IMR-90 (cell line): Measurements from ENCODE around the gene ITPR3. TPM values are rescaled to one million over a fixed set of nuclear protein-coding genes. Genes with fewer than 3 reads are reported as not detected.

Experiments used
- ATAC-seq: fragments of 200-7000 bp; cut with Tn5 transposase; 2 replicates; pipeline ENCODE4 v1.9.1; 2020; ENCODE audit warnings: low read depth, mild to moderate bottlenecking, moderate library complexity
- BruUV-seq: library from RNA; stranded (reverse); fragments of 400-500 nt; replicated peaks from 2 replicates; lab custom pipeline; 2021; lab: Mats Ljungman, UMichigan
- CTCF ChIA-PET: fragments of 300-600 bp; formaldehyde crosslinking; extraction: SDS; loops from one replicate; lab custom pipeline; 2021; ENCODE audit warnings: antibody characterized with exemption; lab: Yijun Ruan, JAX
- POLR2A ChIA-PET: fragments of 300-600 bp; sonication (Branson Sonifier 250); formaldehyde crosslinking; loops from one replicate; lab custom pipeline; 2022; ENCODE audit warnings: antibody characterized with exemption; ENCODE audit not compliant: unreplicated experiment; lab: Charles Lee
- DNase-seq: peaks from one replicate; pipeline ENCODE4 v3.0.0; 2013
- H2AFZ ChIP-seq: replicated peaks from 2 replicates; pipeline ENCODE3; 2013; ENCODE audit warnings: low read length, mild to moderate bottlenecking; ENCODE audit not compliant: poor library complexity
- H2AK5ac ChIP-seq: 2 replicates; pipeline ENCODE4 v1.6.1; 2013; ENCODE audit warnings: low read depth, low read length, inconsistent platforms
- H2AK9ac ChIP-seq: replicated peaks from 2 replicates; pipeline ENCODE3; 2013; ENCODE audit warnings: mild to moderate bottlenecking, low read depth, low read length, moderate library complexity; ENCODE audit not compliant: poor library complexity
- H2BK120ac ChIP-seq: 2 replicates; pipeline ENCODE4 v1.6.1; 2013; ENCODE audit warnings: low read depth, low read length, inconsistent platforms
- H2BK15ac ChIP-seq: 3 replicates; pipeline ENCODE4 v1.6.1; 2013; ENCODE audit warnings: low read depth, low read length, inconsistent platforms
- H2BK20ac ChIP-seq: 2 replicates; pipeline ENCODE4 v1.6.1; 2013; ENCODE audit warnings: low read depth, mild to moderate bottlenecking, inconsistent platforms, low read length, moderate library complexity
- H2BK5ac ChIP-seq: 2 replicates; pipeline ENCODE4 v1.6.1; 2013; ENCODE audit warnings: mild to moderate bottlenecking, low read depth, low read length, inconsistent platforms; ENCODE audit not compliant: poor library complexity, severe bottlenecking
- H3K14ac ChIP-seq: replicated peaks from 2 replicates; pipeline ENCODE4 v1.6.1; 2013; ENCODE audit warnings: low read depth, low read length, inconsistent platforms
- H3K18ac ChIP-seq: 2 replicates; pipeline ENCODE4 v1.6.1; 2013; ENCODE audit warnings: low read depth, low read length, control low read depth
- H3K23ac ChIP-seq: 2 replicates; pipeline ENCODE4 v1.6.1; 2013; ENCODE audit warnings: low read depth, low read length, inconsistent platforms
- H3K27ac ChIP-seq: 2 replicates; pipeline ENCODE4 v1.5.1; 2013; ENCODE audit warnings: mild to moderate bottlenecking, control low read depth, low read length; ENCODE audit not compliant: insufficient read depth
- H3K27me3 ChIP-seq: 2 replicates; pipeline ENCODE4 v1.6.1; 2013; ENCODE audit warnings: low read length; ENCODE audit not compliant: control insufficient read depth, insufficient read depth
- H3K36me3 ChIP-seq: 2 replicates; pipeline ENCODE4 v1.6.1; 2013; ENCODE audit warnings: low read length, mixed read lengths; ENCODE audit not compliant: control insufficient read depth, insufficient read depth
- H3K4ac ChIP-seq: 2 replicates; pipeline ENCODE4 v1.6.1; 2013; ENCODE audit warnings: low read depth, low read length, inconsistent platforms
- H3K4me1 ChIP-seq: 2 replicates; pipeline ENCODE4 v1.6.1; 2013; ENCODE audit warnings: low read length, mixed read lengths; ENCODE audit not compliant: control insufficient read depth, insufficient read depth
- H3K4me2 ChIP-seq: 2 replicates; pipeline ENCODE4 v1.6.1; 2013; ENCODE audit warnings: low read depth, mild to moderate bottlenecking, control low read depth, low read length, moderate library complexity
- H3K4me3 ChIP-seq: 2 replicates; pipeline ENCODE4 v1.5.1; 2013; ENCODE audit warnings: low read depth, mild to moderate bottlenecking, control low read depth, low read length, moderate library complexity; ENCODE audit not compliant: insufficient read depth
- H3K56ac ChIP-seq: 2 replicates; pipeline ENCODE4 v1.6.1; 2013; ENCODE audit warnings: low read length, inconsistent platforms; ENCODE audit not compliant: insufficient read depth; ENCODE audit errors: extremely low read depth
- H3K79me1 ChIP-seq, 2 experiments: 2 replicates each; pipeline ENCODE4 v1.6.1; 2013; ENCODE audit warnings: low read length in 2 of 2, inconsistent platforms in 1 of 2, low read depth in 1 of 2
- H3K9ac ChIP-seq: 2 replicates; pipeline ENCODE4 v1.6.1; 2013; ENCODE audit warnings: low read depth, low read length, control low read depth
- H3K9me1 ChIP-seq: 2 replicates; pipeline ENCODE4 v1.6.1; 2013; ENCODE audit warnings: low read length, inconsistent platforms; ENCODE audit not compliant: insufficient read depth
- H3K9me3 ChIP-seq: 2 replicates; pipeline ENCODE4 v1.6.1; 2013; ENCODE audit warnings: low read length; ENCODE audit not compliant: control insufficient read depth, insufficient read depth
- H4K20me1 ChIP-seq: 2 replicates; pipeline ENCODE4 v1.6.1; 2013; ENCODE audit warnings: low read length, inconsistent platforms; ENCODE audit not compliant: insufficient read depth
- H4K5ac ChIP-seq: 2 replicates; pipeline ENCODE4 v1.6.1; 2013; ENCODE audit warnings: mild to moderate bottlenecking, low read depth, low read length, control low read depth
- H4K8ac ChIP-seq, 2 experiments: 2 replicates each; pipeline ENCODE4 v1.6.1; 2013; ENCODE audit warnings: low read depth in 2 of 2, low read length in 2 of 2, control low read depth in 1 of 2, inconsistent platforms in 1 of 2
- H4K91ac ChIP-seq: 2 replicates; pipeline ENCODE4 v1.6.1; 2013; ENCODE audit warnings: low read depth, low read length, inconsistent platforms; ENCODE audit not compliant: insufficient read depth
- ELK1 ChIP-seq: fragments of 150-350 bp; IDR thresholded peaks from 2 replicates; pipeline ENCODE4 v1.6.1; 2016; ENCODE audit warnings: low read depth, mild to moderate bottlenecking, low read length, moderate library complexity, borderline replicate concordance
- POLR2A ChIP-seq: IDR thresholded peaks from 2 replicates; pipeline ENCODE4 v1.6.1; 2012; ENCODE audit warnings: mild to moderate bottlenecking, low read depth, low read length
- RFX5 ChIP-seq: IDR thresholded peaks from 2 replicates; pipeline ENCODE4 v1.8.0; 2012; ENCODE audit warnings: low read depth, mild to moderate bottlenecking, low read length, moderate library complexity
- WGBS, 2 experiments: methylation state at CpG; one replicate each; pipeline versions ENCODE4 v1.1.5 to v1.1.7; 2013; ENCODE audit warnings: missing lambda C conversion rate in 2 of 2; ENCODE audit not compliant: insufficient read length in 1 of 2; ENCODE audit errors: extremely low coverage in 2 of 2; 5-methylcytosine and 5-hydroxymethylcytosine counted together
- dilution Hi-C: fragments of 300-500 bp; cut with HindIII; formaldehyde crosslinking; loops from one replicate; pipeline ENCODE4 v1.14.3; 2018; ENCODE audit warnings: low sequenced_read_pairs; ENCODE audit not compliant: unreplicated experiment
- in situ Hi-C: fragments of 300-500 bp; cut with MboI; formaldehyde crosslinking; loops from 3 replicates; pipeline ENCODE4 v1.14.3; 2019; ENCODE audit warnings: low sequenced_read_pairs, inconsistent platforms, mixed read lengths
- intact Hi-C: fragments of 100-400 bp; cut with micrococcal nuclease; formaldehyde crosslinking; loops from 2 replicates; pipeline ENCODE4 v1.10.0; 2022
- polyA plus RNA-seq, 3 experiments: library from polyadenylated mRNA; depleted of rRNA; stranded (reverse); fragments of >200 nt; gene quantifications; 2 replicates each; pipeline ENCODE4 v1.2.3, GENCODE V29; 2012; ENCODE audit warnings: low replicate concordance in 1 of 3
- total RNA-seq: library from RNA; depleted of rRNA; stranded (reverse); fragments of >200 nt; gene quantifications from 2 replicates; pipeline ENCODE4 v1.2.3, GENCODE V29; 2012
- TF ChIP-seq, protein P1 (sequence below): conservative IDR thresholded peaks from 2 replicates; pipeline ENCODE4 v1.5.1; 2012; ENCODE audit warnings: mild to moderate bottlenecking, low read depth, low read length, improper control_type of control experiment

The ITPR3 gene
- total and polyA plus RNA-seq, 2 of the 4 experiments (the other 2 are of a cell fraction) = 1.6 to 3.7 TPM

DNA sequence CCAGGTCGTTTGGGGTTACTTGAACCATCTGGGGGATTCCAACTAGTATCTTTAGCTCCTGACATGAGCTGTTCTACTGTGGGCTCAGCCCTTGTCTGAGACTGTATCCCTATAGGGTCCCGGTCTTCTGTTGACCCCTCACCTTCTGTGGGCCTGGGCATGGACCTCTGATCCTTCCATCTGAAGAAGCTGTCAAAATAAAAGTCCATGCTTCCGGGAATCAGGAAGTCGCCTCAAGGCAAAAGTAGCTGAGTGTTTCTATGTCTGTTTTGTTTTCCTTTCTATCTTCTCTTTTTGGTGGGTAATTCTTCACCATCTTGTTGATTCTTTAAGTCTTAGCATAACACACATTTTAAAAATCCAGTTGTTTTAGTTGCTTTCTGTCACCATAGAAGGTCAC is 30.3 kb downstream of the ITPR3 start:
- TF ChIP-seq POLR2A (no peak), ELK1 (no peak), RFX5 (no peak)
- TF ChIP-seq, protein P1, sequence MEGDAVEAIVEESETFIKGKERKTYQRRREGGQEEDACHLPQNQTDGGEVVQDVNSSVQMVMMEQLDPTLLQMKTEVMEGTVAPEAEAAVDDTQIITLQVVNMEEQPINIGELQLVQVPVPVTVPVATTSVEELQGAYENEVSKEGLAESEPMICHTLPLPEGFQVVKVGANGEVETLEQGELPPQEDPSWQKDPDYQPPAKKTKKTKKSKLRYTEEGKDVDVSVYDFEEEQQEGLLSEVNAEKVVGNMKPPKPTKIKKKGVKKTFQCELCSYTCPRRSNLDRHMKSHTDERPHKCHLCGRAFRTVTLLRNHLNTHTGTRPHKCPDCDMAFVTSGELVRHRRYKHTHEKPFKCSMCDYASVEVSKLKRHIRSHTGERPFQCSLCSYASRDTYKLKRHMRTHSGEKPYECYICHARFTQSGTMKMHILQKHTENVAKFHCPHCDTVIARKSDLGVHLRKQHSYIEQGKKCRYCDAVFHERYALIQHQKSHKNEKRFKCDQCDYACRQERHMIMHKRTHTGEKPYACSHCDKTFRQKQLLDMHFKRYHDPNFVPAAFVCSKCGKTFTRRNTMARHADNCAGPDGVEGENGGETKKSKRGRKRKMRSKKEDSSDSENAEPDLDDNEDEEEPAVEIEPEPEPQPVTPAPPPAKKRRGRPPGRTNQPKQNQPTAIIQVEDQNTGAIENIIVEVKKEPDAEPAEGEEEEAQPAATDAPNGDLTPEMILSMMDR = no peak
- Histone ChIP-seq H3K36me3 (no peaks in the 10 kb centered on the region), H4K20me1 (no peaks in the 10 kb centered on the region), H3K27me3 (no peaks in the 10 kb centered on the region), H2BK5ac (no peak overlapping the region), H3K9me3 (no peaks in the 10 kb centered on the region), H3K27ac (no peak overlapping the region), H3K9me1 (peaks cover 4% of the 10 kb centered on the region; the same call in 1 of the 2 replicates), H4K91ac (no peak overlapping the region), H3K14ac (no peak overlapping the region), H3K4me2 (no peak overlapping the region), H3K23ac (no peak overlapping the region), H3K4me3 (no peak overlapping the region), H4K8ac (no peak overlapping the region), H3K4ac (no peak overlapping the region), H3K9ac (no peak overlapping the region), H3K18ac (no peak overlapping the region), H2BK20ac (no peak overlapping the region), H2BK120ac (no peak overlapping the region), H2BK15ac (no peak overlapping the region), H3K4me1 (no peaks in the 10 kb centered on the region), H2AK9ac (no peak overlapping the region), H2AK5ac (no peak overlapping the region), H4K5ac (no peak overlapping the region), H3K56ac (no peak overlapping the region), H2AFZ (no peak overlapping the region), H3K79me1 (no peaks in the 10 kb centered on the region)
- intact Hi-C loops (no loop called here), in situ Hi-C loops (no loop called here), dilution Hi-C loops (no loop called here)
- no peak for DNase-seq
- POLR2A ChIA-PET = no interaction called here
- CTCF ChIA-PET = no interaction called here
- 37% methylated on average over 2 of the region's 4 CpGs; no CpG with 5 or more reads in 1 of the 2 experiments for WGBS, 2 experiments
- no TSS peak for BruUV-seq
- no peak for ATAC-seq
